HepG2 (cell line): ENCODE measurements around the gene RP2. TPM values are rescaled to one million over a fixed set of nuclear protein-coding genes. Genes with fewer than 3 reads are reported as not detected.

Experiments used
- ATF7 ChIP-seq, 2 experiments: fragments of 450-650 bp in 1 of 2; sonication (generic) in 1 of 2; formaldehyde crosslinking in 1 of 2; IDR thresholded peaks; 2 replicates each; pipeline versions ENCODE4 v1.4.0 to v1.6.1; 2016 to 2020; ENCODE audit warnings: antibody characterized with exemption in 1 of 2, mild to moderate bottlenecking in 1 of 2, missing genetic modification reagents in 1 of 2
- EP300 ChIP-seq, 3 experiments: sonication (generic) in 1 of 3; formaldehyde crosslinking in 1 of 3; IDR thresholded peaks; 2 replicates each; pipeline versions ENCODE4 v1.5.1 to v1.6.1; 2011 to 2020; ENCODE audit warnings: low read depth in 2 of 3, low read length in 2 of 3, borderline replicate concordance in 1 of 3, improper control_type of control experiment in 1 of 3, mild to moderate bottlenecking in 1 of 3, missing genetic modification reagents in 1 of 3, moderate library complexity in 1 of 3
- HDAC1 ChIP-seq: sonication (generic); formaldehyde crosslinking; IDR thresholded peaks from 2 replicates; pipeline ENCODE4 v1.5.1; 2020; ENCODE audit warnings: mild to moderate bottlenecking, missing genetic modification reagents
- HDAC6 ChIP-seq: fragments of 200-600 bp; sonication (generic); IDR thresholded peaks from 2 replicates; pipeline ENCODE4 v1.7.0; 2017; ENCODE audit warnings: mild to moderate bottlenecking, antibody characterized with exemption, low read length, low read depth
- HMG20A ChIP-seq: IDR thresholded peaks from 2 replicates; pipeline ENCODE4 v1.6.1; 2016; ENCODE audit warnings: borderline replicate concordance
- PRDM4 ChIP-seq: sonication (generic); formaldehyde crosslinking; IDR thresholded peaks from 2 replicates; pipeline ENCODE4 v1.9.0; 2021; ENCODE audit warnings: missing genetic modification reagents, borderline replicate concordance
- PRPF4 ChIP-seq: fragments of 200-400 bp; formaldehyde crosslinking; IDR thresholded peaks from 2 replicates; pipeline ENCODE4 v1.6.1; 2016; ENCODE audit warnings: low read length, low read depth; ENCODE audit not compliant: poor library complexity, severe bottlenecking
- RARA ChIP-seq: IDR thresholded peaks from 2 replicates; pipeline ENCODE4 v1.6.1; 2016; ENCODE audit warnings: missing genetic modification reagents, missing compliant biosample characterization
- REL ChIP-seq: sonication (generic); formaldehyde crosslinking; conservative IDR thresholded peaks from 2 replicates; pipeline ENCODE4 v1.8.0; 2022; ENCODE audit warnings: mild to moderate bottlenecking, missing genetic modification reagents, moderate library complexity
- REXO4 ChIP-seq: sonication (generic); formaldehyde crosslinking; IDR thresholded peaks from 2 replicates; pipeline ENCODE4 v1.8.0; 2022; ENCODE audit warnings: missing genetic modification reagents, mild to moderate bottlenecking, borderline replicate concordance
- RXRB ChIP-seq: IDR thresholded peaks from 2 replicates; pipeline ENCODE4 v1.6.1; 2016; ENCODE audit warnings: borderline replicate concordance, missing genetic modification reagents, missing compliant biosample characterization
- TAF15 ChIP-seq: fragments of 200-400 bp; formaldehyde crosslinking; IDR thresholded peaks from one replicate; pipeline ENCODE4 v1.6.1; 2018; ENCODE audit warnings: mild to moderate bottlenecking, low read depth, low read length; ENCODE audit not compliant: poor library complexity, severe bottlenecking
- THAP11 ChIP-seq: IDR thresholded peaks from 2 replicates; pipeline ENCODE4 v1.6.1; 2016; ENCODE audit warnings: missing biosample characterization, missing genetic modification reagents
- ZNF207 ChIP-seq: fragments of 450-650 bp; IDR thresholded peaks from 2 replicates; pipeline ENCODE4 v1.6.1; 2016; ENCODE audit warnings: antibody characterized with exemption, borderline replicate concordance
- ZNF251 ChIP-seq: sonication (generic); formaldehyde crosslinking; IDR thresholded peaks from 2 replicates; pipeline ENCODE4 v1.9.0; 2021; ENCODE audit warnings: mild to moderate bottlenecking, missing genetic modification reagents
- ZNF550 ChIP-seq: sonication (generic); formaldehyde crosslinking; IDR thresholded peaks from 2 replicates; pipeline ENCODE4 v1.4.0; 2020; ENCODE audit warnings: mild to moderate bottlenecking, missing genetic modification reagents, borderline replicate concordance
- ZNF577 ChIP-seq: sonication (generic); formaldehyde crosslinking; IDR thresholded peaks from 2 replicates; pipeline ENCODE4 v1.4.0; 2020; ENCODE audit warnings: mild to moderate bottlenecking, low read depth, missing genetic modification reagents, borderline replicate concordance
- ZNF768 ChIP-seq: sonication (generic); formaldehyde crosslinking; IDR thresholded peaks from 2 replicates; pipeline ENCODE4 v1.4.0; 2020; ENCODE audit warnings: missing genetic modification reagents
- ZSCAN20 ChIP-seq: sonication (generic); formaldehyde crosslinking; IDR thresholded peaks from 2 replicates; pipeline ENCODE4 v1.4.0; 2020; ENCODE audit warnings: missing genetic modification reagents, mild to moderate bottlenecking, borderline replicate concordance
- polyA plus RNA-seq, 8 experiments: library from polyadenylated mRNA; depleted of rRNA in 3 of 8; stranded (reverse) in 7 of 8; unstranded in 1 of 8; fragments of >200 nt; fragmentation: Illumina TruSeq in 4 of 8; extraction: Trizol in 4 of 8; gene quantifications; 2 replicates each; pipeline versions ENCODE4 v1.2.1 to v1.2.3, GENCODE V29; 2011 to 2016; ENCODE audit warnings: low read depth in 4 of 8, missing spikeins in 1 of 8, mixed read lengths in 1 of 8; ENCODE audit not compliant: insufficient read depth in 1 of 8
- total RNA-seq, 5 experiments: library from RNA; depleted of rRNA; stranded (reverse); fragments of >200 nt; fragmentation: Illumina TruSeq; extraction: Trizol; gene quantifications; 2 replicates each; pipeline ENCODE4 v1.2.3, GENCODE V29; 2016; ENCODE audit warnings: low read depth in 1 of 5
- TF ChIP-seq, protein P1 (sequence below): sonication (generic); formaldehyde crosslinking; IDR thresholded peaks from 2 replicates; pipeline ENCODE4 v1.4.0; 2020; ENCODE audit warnings: missing genetic modification reagents, mild to moderate bottlenecking, borderline replicate concordance
- TF ChIP-seq, protein P2 (sequence below): sonication (generic); formaldehyde crosslinking; IDR thresholded peaks from 2 replicates; pipeline ENCODE4 v1.8.0; 2022; ENCODE audit warnings: mild to moderate bottlenecking, missing genetic modification reagents, moderate library complexity

The RP2 gene
- total and polyA plus RNA-seq, 2 of the 13 experiments (the other 11 are each of a cell fraction or from before 2014, with no cell fraction given): 5.0 to 9.9 TPM

DNA sequence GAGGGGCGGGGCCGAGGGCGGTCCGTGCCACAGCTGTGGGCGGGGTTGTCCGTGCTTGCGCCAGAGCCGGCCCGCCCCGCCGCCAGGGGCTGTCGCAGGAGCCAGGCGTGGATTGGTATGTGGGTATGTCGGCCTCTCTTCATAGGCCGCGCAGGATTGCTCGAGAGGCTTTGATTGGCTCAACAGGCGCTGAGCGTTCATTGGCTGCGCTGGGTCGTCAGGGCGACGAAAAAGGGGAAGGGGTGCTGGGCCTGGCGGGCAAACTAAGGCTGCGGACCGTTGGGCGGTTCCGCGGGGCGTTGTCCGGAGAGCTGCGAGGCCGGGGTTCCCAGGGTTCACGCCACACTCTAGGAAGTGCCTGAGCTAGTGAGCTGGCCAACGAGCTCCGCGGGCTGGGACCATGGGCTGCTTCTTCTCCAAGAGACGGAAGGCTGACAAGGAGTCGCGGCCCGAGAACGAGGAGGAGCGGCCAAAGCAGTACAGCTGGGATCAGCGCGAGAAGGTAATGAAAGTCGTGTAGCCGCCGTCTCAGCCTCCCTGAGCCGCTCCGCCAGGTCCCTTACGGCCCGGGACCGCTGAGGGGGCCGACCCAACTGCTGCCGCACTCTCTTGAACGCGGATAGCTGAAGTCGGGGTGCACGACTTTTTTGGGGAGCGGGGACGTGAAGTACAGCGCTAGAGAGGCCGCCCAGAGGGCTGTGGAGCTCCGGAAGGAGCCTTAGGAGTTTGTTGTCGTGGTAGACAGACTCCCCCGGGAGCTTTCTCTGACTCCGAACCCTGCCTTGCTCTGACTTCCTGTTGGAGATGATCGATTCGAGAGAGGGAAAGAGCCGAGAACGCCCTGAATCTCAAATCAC, at the start of gene RP2 (continued):
- TF ChIP-seq TAF15 (no peak), REL (CRISPR knock-in tag) (no peak), ZNF768 (CRISPR knock-in tag) (no peak), HMG20A (no peak), PRDM4 (CRISPR knock-in tag) (no peak), HDAC6 (no peak), ZSCAN20 (CRISPR knock-in tag) (no peak), ZNF251 (CRISPR knock-in tag) (no peak), THAP11 (CRISPR knock-in tag) (peak; percentile 44; the same call in 1 of the 2 replicates), HDAC1 (no peak; the same call in 1 of the 2 replicates), ATF7 (IDR thresholded peaks at IDR 0.05) (no peak), ATF7 (CRISPR knock-in tag; IDR thresholded peaks at IDR 0.05) (no peak), ZNF207 (no peak), PRPF4 (no peak), EP300 (IDR thresholded peaks at IDR 0.05; ENCODE audit: low read depth in 2 of 2, low read length in 2 of 2) (no peak), EP300 (CRISPR knock-in tag; IDR thresholded peaks at IDR 0.05; ENCODE audit: borderline replicate concordance) (no peak), ZNF550 (no peak), RXRB (peak; percentile 17; the same call in 1 of the 2 replicates), REXO4 (CRISPR knock-in tag) (no peak), ZNF577 (CRISPR knock-in tag) (no peak), RARA (CRISPR knock-in tag) (no peak)
- TF ChIP-seq, protein P1, sequence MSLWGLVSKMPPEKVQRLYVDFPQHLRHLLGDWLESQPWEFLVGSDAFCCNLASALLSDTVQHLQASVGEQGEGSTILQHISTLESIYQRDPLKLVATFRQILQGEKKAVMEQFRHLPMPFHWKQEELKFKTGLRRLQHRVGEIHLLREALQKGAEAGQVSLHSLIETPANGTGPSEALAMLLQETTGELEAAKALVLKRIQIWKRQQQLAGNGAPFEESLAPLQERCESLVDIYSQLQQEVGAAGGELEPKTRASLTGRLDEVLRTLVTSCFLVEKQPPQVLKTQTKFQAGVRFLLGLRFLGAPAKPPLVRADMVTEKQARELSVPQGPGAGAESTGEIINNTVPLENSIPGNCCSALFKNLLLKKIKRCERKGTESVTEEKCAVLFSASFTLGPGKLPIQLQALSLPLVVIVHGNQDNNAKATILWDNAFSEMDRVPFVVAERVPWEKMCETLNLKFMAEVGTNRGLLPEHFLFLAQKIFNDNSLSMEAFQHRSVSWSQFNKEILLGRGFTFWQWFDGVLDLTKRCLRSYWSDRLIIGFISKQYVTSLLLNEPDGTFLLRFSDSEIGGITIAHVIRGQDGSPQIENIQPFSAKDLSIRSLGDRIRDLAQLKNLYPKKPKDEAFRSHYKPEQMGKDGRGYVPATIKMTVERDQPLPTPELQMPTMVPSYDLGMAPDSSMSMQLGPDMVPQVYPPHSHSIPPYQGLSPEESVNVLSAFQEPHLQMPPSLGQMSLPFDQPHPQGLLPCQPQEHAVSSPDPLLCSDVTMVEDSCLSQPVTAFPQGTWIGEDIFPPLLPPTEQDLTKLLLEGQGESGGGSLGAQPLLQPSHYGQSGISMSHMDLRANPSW (CRISPR knock-in tag): no peak
- TF ChIP-seq, protein P2, sequence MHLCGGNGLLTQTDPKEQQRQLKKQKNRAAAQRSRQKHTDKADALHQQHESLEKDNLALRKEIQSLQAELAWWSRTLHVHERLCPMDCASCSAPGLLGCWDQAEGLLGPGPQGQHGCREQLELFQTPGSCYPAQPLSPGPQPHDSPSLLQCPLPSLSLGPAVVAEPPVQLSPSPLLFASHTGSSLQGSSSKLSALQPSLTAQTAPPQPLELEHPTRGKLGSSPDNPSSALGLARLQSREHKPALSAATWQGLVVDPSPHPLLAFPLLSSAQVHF (CRISPR knock-in tag): no peak
